ENCODE data around the gene LRRK1. TPM values are rescaled to one million over a fixed set of nuclear protein-coding genes. Genes with fewer than 3 reads are reported as not detected.
A peak's percentile ranks its signal among the peaks of the same experiment; 100 is the strongest.

Gene LRRK1
- polyA plus RNA-seq, 1 donor: 3.0 TPM

DNA sequence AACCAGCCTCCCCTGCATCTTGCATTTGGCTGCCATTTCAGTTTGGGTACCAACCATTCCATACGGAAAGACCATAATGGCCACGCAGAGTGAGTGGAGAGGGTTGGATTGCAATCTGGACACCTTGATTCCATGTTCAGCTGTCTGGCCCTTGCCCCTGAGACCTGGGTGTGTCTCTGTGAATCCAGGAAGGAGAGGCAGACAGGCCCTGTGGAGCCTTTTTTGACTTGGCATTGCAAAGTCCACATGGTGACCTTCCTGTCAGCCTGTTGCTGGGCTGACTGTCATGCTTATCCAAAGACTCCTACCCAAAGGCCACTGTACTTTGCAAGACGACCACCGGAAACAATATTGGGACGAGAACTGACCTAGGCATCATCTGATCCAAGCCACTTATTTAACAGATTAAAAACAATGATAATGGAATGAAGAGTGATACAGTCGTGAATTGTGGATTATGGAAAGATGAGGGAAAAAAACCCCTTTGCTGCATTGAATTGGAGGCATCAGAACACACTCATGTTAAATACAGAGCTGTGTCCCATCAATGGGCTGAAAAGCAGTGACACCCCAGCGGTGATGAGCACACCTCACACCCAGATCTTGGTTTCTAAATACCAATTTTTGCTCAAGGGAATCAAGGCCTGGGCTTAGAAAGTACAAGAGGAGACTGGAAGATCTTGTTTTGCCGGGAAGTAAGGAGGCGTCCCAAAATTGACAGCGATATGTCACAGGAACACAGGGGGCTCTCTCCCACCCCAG lies 86.0 kb downstream of the LRRK1 start:
- DNase-seq: no peak

DNA sequence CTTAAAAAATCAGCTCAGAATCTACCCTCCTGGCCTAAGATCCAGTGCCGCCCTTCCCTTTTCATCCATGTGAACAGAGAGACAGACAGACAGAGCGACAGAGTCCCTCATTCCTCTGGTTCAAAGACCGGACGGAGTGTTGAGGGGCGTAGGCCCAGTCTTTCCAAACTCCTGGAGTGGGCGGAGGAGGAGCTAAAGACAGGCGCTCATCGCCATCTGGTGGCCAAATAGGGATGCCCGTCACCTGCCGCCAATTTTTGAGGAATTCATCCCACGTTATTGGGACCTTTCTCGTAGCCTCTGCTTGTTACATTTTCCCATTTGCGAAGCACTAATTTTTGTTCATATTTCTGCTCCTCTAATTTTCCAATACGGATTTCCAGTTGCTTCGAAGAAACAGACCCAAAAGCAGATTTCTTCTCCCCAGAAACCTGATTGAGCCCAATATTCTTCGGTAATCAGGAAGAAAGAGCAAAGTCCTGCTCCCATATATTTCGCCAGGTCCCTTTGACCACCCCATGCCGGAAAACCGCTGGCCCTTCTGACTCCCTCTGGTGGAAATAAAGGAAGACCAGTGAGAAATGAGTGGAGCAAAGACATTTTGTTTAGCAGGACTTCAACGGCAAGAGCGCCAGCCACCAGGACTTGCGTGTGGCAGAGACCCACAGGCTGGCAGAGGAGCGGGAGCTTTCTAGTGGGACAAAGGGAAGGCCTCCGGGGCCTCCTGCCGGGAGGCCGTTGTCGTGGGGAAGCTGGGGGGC lies 88.0 kb downstream of the LRRK1 start:
- DNase-seq: peak; percentile 79

GRCh38 chr15:101008158-101009139 lies 89.3 kb downstream of the LRRK1 start:
- DNase-seq: peak; percentile 86

DNA sequence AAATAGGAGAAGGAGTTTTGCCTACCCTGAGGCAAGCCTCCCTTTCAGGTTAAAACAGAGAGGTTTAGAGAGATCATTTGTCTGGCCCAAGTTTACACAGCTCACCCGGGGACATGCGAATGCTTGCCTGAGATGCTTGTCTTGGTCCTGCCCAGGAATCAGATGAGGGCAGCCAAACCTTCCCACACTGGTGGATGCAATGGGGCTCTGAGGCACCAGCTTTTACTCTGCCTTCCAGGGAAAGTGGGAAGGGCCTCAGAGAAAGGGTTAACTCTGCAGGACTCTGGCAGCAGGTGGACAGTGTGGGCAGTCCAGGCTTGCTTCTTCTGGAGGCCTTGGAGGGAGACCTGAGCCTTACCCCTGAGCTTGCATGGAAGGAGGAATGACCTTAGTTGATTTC lies 90.0 kb downstream of the LRRK1 start:
- no peak for DNase-seq

DNA sequence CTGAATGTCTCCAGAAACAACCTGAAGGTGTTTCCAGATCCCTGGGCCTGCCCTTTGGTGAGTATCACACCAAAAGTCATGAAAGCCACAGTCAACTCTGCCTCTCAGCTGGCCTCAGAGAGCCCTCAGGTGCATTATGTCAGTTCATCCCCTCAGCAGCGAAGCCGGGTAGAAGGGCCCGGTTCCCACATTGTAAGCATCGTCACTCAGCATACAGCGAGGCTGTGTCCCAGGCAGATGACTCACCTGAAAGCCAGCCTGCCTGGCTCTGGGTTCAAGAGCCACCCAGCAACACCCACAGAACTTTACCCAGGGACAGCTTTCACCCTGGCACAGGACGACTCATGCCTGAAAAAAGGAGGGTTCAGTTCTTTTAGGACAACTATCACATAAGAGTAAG lies 91.6 kb downstream of the LRRK1 start:
- no peak for DNase-seq

DNA sequence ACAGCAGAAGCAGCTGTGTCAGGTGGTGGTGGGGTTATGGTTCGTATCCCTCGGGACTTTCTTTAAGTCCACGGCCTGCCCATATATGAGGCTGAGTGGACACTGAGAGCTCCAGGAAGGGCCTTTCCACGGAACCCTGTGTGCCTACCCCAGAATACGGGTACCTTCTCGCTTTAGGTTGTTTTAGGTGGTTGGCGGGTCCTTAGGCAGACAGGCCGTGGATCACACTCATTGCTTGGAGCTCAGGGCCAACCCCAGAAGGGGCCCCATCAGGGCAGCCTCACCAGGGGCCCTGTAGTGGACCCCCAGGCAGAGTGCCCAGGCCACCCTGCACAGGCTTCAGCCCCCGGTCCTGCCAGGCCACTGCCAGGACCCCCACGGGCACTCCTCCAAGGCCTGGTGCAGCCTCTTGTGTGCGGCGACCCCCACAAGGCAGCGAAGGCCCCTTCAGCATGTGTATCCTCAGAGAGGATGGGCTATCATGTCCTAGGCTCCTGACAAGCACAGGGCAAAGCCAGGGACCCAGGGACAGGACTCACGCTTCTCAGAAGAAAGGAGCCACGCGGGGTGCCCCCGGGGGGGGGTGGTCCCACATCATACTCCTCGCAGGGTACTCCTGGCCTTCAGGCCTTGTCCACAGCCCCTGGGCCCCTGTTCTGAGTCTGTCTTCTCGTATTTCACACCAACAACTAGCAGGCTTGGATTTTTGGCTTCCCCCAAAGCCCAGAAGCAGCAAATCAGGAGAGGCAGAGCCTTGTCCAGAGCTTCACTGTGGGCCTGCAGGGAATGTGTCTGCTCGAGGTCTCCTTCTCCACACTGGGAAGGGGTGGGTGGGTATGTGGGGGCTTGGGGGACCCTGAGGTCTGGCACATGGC lies 93.4 kb downstream of the LRRK1 start:
- DNase-seq: no peak

- no peak for DNase-seq
Measured at GRCh38 chr15:101013201-101013550, 94.0 kb downstream of the LRRK1 start.

DNA sequence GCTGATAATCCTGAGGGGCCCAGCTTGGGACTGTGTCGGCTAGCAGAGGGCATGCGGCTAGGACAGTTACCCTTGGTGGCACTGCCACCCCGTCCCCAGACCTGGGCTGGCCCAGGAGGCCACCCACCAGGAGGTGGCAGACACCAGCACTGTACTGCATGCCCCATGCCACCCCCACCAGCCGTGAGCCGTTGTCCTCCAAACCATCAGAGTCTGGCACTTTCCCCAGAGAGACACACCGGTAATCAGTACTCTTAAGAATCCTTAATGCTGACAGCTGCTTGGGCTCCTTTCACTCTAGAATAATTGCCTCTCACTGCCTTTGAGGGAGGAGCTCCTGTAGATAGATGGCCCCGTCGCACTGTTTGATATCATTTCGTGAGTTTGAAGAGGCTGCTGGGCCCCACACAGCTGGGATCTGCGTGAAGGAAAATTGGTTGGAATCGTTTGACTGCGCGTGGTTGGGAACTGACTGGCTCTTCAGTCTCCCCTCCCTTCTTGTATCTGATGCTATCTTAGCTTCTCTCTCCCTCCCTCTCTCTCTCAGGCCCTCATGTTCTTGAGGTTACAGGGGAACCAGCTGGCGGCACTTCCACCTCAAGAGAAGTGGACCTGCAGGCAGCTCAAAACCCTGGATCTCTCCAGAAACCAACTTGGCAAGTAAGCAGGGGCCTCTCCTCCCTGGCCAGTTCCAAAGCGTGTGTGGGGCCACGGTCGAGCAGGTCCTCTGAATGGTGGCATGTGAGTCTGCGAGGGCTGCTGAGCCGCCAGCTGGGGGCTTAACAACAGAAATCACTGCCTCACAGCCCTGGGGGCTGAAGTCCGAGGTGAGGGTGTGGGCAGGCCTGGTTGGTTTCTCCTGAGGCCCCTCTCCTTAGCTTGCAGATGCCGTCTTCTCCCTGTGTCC lies 94.9 kb downstream of the LRRK1 start:
- no peak for DNase-seq

GRCh38 chr15:101014921-101015841 lies 96.0 kb downstream of the LRRK1 start:
- DNase-seq: peak; percentile 63

DNA sequence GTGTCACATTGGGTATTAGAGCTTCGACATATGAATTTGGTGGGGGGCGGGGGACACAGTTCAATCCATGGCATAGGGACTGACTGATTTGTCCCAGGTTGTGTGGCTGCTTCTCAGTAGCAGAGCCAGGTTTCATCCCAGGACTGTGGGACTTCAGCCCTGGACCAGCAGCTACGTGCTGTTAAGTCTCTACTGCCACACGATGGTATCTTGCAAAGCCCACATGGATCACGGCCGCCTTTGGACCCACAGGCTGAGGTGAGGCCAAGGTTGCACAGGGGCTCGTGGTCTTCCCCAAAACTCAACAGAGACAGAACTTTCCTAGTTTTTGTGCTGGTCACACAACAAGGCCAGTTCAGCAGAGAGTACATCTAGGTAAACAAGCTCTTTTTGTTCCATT lies 97.4 kb downstream of the LRRK1 start:
- DNase-seq: no peak

DNA sequence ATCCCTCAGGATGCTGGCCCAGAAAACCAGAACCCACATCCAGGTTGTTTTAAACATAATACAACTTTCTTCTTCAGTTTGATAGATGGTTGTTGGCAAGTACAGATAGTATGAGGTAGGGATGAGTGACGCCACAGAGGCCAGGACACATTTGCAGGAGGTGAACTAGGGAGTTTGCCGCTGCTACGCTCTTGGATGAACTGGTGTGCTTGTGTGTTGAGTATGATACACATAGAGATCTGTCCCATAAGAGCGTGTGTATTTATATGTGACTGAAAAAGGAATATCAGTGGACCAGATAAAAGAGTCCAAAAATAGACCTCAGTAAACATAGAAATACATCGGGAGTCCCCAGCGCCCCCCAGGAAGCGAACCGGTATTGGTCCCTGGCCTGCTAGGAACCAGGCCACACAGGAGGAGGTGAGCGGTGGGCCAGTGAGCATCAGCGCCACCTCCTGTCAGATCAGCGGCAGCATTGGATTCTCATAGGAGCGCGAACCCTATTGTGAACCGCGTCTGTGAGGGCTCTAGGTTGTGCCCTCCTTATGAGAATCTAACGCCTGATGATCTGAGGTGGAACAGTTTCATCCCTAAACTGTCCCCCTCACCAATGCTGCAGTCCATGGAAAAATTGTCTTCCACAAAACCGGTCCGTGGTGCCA lies 98.1 kb downstream of the LRRK1 start:
- no peak for DNase-seq

DNA sequence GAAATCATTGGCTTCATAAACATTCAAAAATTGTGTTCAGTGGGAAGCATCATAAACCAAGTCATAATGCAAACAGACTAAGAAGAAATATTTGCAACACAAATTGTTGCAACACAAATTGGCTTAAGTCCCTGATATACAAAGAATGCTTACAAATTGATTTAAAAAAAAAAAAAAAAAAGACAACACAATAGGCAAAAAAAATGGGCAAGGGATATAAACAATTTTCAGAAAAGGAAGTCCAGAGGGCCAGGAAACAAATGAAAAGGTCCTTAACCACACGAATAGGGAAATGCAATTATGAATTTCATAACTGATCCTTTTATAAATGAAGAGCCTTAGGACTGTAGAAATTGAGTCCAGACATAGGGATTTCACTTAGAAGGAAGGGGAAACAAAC lies 98.9 kb downstream of the LRRK1 start:
- DNase-seq: no peak

DNA sequence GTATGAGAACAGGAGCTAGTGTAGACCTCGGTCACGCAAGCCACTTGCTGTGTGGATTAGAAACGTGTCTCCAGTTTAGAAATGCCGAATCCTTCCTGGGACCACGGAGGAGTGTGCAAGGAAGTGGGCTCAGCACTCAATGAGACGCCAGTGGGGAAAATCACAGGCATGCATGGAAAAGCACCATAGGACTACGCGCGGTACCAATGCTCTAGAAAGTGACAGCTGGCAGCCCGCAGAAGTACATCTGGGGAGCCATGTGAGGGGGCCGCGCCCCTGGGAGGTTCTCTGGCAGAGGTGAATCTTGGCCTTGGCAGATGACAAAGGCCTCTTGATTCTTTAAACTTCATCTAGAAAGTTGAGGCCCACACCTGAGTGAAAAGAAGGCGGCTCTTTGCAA lies 99.3 kb downstream of the LRRK1 start:
- no peak for DNase-seq

DNA sequence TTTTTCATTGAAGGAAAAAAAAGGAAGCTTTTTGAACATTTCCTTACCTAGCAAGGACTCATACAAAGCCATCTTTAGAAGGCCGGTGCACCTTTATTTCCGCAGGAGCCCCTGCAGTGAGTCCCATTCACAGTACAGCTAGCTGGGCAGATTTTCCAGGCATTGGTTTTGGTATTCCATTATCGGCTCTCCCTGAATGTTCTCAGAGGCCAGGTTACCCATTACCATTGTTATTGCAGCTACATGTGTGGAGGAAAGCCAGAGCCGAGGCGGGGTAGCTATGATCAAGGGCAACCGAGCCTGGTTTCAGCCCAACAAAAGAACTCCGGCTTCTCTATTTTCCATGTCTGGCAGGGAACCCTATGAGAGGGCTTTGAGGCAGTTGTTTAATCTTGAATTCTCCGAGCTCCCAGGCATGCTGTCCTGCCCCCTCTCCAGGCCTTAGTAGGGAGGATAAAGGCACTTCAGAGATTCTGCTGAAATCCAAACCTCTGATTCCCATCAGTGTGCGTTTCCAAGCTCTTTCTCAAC lies 100.3 kb downstream of the LRRK1 start:
- DNase-seq: no peak

- DNase-seq: no peak
Measured at GRCh38 chr15:101020451-101020850, 101.3 kb downstream of the LRRK1 start.

- DNase-seq: no peak
Measured at GRCh38 chr15:101020945-101021344, 101.8 kb downstream of the LRRK1 start.

- no peak for DNase-seq
Measured at GRCh38 chr15:101022306-101022705, 103.1 kb downstream of the LRRK1 start.

DNA sequence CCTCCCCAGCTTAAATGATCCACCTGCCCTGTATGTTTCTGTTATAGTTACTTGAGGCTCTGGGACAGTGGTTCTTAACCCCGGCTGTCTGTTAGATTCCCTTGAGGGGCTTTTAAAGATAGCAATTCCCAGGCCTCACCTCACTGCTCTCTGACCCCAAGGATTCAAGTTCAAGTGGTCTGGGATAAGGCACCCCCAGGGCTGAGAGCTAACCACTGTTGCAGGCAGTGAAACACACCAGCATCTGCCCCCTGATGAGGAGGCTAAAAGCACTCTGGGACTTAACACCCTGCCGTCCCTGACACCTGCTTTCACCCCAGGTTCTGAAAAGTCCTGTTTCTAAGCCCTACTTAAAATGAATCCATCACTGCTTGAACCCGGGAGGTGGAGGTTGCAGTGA lies 103.7 kb downstream of the LRRK1 start:
- DNase-seq: no peak
